Measurements from ENCODE around the gene FKBP14.

- no peak for TF ChIP-seq CTCF (IDR thresholded peaks at IDR 0.05)
- TF ChIP-seq POLR2AphosphoS5 (IDR thresholded peaks at IDR 0.05): no peak
Observed at GRCh38 chr7:29976673-29977415, 49.7 kb downstream of the FKBP14 start.

Data from upper lobe of left lung (tissue), 4 donors.